ENCODE results near the gene NABP1. TPM values are rescaled to one million over a fixed set of nuclear protein-coding genes. Genes with fewer than 3 reads are reported as not detected.
"Not testable (repeated sequence)": the region's sequence is repeated elsewhere in the genome, so short reads cannot be mapped to it uniquely, and the experiment has no call there.

NABP1 gene, protein sequence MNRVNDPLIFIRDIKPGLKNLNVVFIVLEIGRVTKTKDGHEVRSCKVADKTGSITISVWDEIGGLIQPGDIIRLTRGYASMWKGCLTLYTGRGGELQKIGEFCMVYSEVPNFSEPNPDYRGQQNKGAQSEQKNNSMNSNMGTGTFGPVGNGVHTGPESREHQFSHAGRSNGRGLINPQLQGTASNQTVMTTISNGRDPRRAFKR
- 50.3 and 62.9 TPM in 2 replicates for total RNA-seq (2014; rRNA removed)
- polyA plus RNA-seq (2012) = 31.5 TPM

DNA sequence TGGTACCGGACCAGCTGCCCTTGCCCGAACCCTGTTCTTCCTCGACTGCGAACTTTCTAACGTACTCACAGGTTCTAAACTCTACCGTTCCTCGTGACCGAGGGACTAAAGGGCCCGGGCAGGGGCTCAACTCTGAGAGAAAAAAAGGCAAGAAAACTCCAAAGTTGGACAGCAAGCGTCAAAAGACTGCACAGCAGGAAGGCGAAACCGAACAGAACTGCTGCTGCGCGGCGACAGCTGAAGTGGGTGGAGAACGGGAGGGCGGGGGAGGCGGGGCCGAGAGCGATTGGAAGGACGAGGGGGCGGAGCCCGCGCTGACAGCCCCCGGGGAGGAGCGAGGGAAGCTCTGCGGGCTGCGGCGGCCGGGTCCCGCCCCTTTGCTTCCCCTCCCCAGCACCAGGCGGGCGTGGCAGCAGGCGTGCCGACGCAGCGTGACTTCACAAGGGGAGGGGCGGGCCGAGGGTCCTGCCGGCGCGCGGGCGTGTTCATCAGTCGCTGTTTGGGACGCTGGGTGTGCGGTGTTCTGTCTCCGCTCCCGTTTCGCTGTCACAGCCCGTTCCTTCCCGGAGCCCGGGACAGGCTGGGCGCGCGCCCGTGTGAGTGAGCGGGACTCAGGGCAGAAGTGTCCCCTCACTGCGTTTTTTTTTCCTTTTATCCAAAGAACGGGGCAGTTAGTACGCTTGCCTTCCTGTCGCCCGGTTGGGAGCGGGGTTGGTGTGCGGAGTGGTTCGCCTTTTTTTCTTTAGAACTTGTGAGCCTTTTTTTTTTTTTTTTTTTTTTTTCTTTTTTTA is at the start of gene NABP1:
Gene NABP1, plus strand, starts transcription at position 491 of the 791 bp plus-strand sequence. CDS start 479 bp downstream, outside the sequence.
- DNase-seq (ENCODE audit: low read depth) = peak; percentile 96

DNA sequence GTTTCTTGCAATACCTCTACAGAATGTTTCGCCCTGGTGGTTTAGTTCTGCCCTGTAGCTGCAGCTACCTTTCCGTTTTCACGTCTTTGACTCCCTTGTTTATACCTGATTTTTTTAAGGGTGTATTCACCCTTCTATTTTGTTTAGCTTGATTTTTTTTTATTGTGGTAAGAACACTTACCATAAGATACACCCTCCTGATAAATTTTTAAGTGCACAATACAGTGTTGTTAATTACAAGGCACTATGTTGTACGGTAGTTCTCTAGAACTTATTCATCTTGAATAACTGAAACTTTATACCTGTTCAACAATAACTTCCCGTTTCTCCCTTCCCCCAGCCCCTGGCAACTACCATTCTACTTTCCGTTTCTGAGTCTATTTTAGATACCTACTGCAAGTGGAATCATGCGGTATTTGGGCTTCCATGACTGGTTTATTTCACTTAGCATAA is 48.9 kb upstream of the NABP1 start:
- no peak for DNase-seq (ENCODE audit: low read depth)

DNA sequence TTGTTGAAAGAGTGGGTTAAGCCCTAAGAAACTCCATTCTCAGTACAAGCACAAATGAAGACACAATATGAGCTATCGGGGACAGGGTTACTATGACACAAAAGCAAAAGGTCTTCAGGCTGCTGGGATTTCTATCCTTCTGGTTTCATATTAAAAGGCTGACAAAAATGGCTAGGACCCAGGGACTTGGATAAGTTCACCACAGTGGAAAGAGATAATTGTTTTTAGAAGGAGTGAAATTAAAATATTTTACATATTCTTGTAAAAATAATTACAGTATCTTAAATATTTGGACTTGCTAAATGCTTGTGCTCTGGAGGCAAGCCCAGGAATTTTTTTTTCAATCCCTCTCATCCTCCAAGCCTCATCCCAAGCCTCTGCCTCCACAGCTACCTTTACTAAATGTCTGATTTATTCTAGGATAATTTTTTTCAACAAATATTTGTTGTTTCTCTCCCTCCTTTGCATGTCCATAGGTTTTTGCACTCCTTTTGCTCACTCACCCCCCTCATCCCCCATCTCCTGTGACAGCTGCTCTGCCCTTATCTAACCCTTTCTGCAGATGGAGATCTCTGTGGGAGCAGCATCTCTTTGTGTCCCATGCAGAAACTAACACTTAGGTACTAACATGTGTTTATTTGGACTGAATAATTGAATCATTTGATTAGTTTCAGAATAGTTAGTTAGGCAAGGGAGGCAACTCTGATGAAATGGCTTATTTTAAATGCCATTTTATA is 47.8 kb upstream of the NABP1 start:
- no peak for DNase-seq (ENCODE audit: low read depth)

DNA sequence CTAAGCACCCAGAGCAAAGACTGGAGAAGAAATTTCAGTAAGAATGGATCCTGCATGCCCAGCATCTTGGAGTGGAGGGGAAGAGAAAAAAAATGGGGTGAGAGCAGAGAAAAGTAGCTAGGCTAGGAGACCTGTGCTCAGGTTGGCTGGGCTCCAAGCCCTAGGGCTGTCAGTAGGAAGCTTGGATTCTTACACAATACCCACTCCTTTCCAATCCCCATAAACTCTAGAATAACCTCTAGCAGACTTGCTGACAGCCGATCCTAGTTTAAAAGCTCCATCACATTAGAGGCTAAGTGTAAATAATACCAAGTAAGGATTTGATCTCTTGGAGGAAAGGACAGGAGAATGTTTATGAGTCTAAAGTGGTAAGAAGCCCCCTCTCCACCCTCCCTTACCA is 46.2 kb upstream of the NABP1 start:
- no peak for DNase-seq (ENCODE audit: low read depth)

DNA sequence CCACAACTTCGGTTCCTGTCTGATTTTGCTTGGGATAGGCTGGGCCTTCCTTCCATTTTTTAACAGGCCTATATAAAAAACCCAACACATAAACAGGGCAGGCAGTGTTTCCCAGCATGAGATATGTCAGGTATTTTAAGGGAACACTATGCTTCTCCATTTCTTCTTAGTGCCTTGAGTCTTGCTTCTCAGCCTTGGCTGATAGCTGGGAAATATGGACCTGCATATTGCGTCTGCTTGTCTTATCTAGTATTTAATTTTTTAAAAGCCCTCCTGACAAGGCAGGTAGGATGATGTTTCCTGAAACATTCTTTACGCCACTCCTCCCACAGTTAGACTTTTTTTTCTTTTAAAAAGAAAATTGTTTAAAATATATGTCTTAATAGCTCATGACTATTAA is 45.5 kb upstream of the NABP1 start:
- DNase-seq (ENCODE audit: low read depth) = no peak

DNA sequence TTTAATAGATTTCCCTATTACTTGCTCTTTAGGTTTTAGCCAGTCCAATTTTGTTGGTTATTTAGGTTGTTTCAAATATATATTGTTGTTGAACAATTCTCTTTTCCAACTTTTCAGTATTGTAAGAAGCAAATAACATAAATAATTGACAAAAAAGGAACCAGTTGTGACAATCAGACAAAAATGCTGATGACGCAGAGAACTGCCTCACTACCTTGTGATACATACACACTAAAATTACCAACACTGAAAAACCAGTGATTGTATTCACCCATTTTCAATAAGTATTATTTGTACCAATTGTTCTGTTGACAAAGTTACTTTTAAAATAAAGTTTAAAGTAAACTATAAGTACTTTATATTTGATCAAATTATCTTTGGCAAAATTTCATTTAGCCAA is 43.1 kb upstream of the NABP1 start:
- DNase-seq (ENCODE audit: low read depth) = no peak

DNA sequence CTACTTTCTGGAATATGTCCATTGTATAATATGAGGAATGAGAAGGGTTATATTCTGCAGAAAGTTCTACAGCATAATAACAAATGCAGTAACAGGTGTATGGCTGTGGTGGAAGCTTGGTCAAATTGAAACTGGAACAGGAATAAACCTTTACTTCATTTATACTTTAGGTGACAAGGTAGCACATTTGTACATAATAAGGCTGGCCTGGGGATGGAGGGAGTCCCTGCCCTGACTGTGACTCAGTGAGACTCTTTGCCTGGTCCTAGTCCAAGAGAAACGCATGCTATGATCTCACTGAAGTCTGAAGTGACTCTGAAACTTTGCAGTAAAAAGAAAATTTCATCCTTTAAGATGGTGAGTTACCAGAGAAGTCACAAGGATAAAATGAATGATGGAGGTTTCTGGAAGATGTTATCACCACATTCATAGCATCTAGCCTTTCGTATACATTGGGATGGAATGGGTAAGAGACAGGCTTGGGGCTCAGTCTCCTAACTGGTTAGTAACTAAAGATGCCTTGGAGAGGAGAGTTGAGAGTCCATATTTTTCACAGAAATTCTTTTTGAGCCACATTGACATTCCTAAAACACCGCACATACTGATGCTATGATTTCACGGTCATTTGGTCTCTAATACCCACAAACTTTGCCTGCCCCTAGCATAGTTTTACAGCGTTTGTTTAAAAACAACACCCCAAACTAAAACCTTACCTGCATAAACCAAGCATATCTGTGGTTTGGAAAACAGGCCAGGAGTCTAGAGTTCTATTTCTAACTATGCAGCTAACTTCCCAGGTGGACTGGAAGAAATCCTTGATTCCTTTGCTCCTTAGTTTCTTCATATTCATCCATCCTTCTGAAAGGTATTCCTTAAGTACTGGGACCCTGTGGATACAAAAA is 42.4 kb upstream of the NABP1 start:
- peak; percentile 86 for DNase-seq (ENCODE audit: low read depth)

DNA sequence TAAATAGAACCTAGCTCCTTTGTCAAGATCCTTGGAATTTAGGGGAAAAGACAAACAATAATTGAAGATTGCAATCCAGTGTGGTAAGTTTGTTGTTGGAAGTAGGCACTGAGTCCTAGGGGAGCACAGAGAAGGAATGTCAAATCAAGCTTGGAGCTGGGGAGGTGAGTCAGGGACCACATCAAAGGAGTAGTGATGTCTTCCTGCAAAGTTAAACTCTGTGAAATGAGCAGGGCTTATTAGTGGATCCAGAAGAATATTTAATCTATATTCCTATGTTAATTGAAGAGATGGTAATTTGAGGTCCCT is 41.7 kb upstream of the NABP1 start:
- peak; percentile 91 for DNase-seq (ENCODE audit: low read depth)

DNA sequence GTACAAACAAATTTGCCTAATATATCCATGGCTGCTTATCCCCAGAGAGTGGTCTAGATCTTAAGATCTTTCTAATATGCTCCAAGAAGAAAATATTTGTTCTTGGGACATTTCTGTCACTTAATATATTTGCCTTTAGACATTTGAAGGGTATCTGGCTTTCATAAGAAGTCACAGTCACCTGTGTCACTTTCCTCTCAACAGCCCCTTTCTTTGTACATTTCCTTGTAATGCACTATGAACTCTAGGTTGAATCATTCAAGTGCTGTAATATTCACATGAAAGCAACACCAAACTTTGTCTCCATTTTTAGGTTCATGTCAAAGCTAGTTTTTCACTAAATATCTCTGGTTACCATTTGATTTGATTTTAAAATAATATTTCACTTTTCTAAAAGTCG is 41.4 kb upstream of the NABP1 start:
- no peak for DNase-seq (ENCODE audit: low read depth)

DNA sequence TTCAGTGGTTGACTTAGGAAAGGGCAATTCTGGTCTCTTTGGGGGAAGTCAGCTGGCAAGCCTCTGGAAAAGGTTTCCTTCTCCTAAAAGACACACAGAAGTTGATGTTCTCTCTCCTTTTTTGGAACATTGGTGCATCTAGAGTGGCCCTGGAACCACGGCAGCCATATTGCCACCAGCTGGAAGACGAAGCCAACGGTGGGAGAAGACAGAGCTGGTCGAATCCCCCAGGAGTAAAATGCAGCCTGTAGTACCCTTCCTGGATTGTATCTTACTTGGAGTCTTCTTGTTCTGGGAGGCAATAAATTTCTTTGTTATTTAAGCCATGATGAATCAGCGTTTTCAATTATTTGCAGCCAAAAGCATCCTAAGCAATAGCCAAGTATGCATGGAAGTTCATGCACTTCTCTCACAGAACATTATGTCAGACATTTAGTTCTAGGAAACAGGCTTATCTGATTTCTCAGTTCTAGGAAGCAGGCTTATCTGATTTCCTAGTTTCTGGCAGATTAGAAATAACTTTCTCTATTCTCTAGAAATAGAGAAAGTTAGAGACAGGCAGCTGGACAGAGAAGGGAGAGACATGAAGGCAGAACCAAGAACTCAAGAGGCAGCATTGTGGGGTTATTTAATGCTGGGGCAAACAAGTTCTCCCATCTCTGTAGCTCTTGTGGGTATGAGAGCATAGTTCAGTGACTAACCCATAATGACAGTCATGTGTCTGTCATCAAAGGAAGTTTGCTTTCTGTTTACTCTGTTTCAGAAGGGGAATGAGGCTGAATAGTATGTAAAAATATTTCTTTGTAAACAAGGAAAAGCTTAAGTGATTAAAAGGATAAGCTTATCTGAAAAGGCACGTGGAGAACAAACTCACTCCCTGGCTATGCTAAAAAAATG is 40.5 kb upstream of the NABP1 start:
- peak; percentile 86 for DNase-seq (ENCODE audit: low read depth)

DNA sequence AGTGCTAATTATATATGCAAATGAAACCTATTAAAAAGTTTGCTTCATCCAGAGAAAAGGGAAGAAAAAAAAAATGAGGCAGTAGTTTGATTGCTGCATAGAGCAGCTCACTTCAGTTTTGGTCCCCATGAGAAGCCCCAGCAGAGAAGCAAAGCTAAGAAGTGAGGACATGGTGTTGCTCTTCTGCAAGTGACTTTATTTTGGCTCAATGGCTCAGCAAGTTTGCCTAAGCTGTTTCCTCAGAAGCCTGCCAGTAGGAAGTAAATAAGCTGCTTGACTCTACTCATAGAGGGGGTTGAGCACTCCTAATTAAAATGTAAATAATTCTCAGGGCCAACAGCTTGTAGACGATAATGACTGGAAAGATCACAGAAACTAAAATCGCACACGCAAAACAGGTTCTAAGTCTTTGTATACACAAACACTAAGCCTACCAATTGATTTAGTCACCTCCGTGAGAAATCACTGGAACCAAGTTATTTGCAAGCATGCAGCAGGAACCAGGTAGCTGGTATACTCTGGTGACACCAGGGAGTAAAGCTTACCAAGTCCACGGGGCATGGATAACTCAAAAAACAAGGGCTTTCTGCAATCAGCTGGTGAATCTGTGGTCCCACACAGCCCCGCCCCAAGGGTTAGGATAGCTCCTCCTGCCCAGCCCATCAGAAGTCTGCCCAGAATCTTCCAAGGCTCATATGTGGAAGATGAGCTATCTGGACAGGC is 39.7 kb upstream of the NABP1 start:
- DNase-seq (ENCODE audit: low read depth) = peak; percentile 57

DNA sequence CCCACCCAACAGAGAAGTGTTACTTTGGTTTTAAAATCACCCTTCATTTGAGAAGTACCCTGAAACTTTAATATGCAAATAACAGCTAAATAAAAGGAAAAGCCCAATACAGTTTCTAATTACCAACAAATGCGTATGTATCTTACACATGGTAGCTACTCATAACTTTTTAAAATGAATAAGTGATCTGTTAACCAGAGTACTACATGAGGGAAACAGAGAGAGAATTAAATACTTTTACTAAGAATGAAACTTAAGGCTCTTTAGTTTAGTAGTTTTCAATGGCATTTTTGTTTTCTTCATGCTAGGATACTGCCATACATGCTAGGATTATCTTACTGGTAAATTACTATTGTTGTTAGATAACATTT is 39.1 kb upstream of the NABP1 start:
- no peak for DNase-seq (ENCODE audit: low read depth)

DNA sequence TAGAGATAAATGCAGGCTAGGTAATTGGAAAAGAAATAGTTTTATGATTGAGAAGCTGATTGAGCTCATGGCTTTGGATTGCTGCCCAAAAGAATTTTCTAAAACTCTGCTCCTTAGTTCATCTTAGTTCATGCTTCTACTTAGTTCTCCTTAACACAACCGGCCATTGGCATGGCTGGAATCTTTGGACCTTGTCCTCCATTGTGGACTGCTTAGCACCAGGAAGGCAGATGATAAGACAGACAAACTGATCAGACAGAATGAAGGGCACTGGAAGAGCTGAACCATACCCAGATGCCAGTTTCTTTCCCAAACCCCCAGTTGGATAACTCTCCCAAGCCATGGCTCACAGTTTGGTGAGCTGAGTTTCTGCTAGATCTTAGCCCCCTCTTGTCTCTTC is 36.3 kb upstream of the NABP1 start:
- no peak for DNase-seq (ENCODE audit: low read depth)

DNA sequence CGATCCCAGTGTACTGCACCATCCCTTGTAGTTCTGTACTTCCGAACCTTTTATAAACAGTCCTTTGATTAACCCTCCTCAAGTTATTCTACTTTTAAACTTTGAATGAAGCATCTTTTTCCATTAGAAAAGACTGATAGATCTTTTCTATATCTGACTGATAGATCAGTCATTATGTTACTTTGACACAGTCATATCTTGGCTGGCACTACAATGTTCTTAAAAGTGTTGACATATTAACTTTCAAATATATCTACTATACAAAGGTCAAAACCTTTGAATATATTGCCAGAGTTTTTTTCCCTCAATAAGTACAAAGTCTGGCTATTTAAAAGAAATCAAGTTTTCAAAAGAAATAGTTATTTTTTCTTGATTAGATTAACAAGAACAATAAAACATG is 35.4 kb upstream of the NABP1 start:
- no peak for DNase-seq (ENCODE audit: low read depth)

DNA sequence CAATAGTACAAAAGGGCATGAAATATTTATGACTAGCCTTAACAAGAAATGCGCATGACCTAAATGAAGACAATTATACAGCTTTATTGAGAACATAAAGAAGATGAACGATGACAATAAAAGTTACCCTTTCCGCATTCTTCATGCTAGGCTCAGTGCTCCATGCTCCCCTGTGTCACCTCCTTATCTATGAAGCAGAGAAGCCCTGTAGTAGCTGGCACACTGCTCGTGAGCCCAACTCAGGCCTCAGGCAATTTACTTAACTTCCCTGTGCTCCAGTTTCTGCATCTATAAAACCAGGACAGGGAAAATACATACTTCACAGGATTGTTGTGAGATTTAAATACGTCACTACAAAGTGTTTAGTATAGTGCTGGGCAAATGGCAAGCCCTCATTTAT is 34.5 kb upstream of the NABP1 start:
- DNase-seq (ENCODE audit: low read depth) = no peak

DNA sequence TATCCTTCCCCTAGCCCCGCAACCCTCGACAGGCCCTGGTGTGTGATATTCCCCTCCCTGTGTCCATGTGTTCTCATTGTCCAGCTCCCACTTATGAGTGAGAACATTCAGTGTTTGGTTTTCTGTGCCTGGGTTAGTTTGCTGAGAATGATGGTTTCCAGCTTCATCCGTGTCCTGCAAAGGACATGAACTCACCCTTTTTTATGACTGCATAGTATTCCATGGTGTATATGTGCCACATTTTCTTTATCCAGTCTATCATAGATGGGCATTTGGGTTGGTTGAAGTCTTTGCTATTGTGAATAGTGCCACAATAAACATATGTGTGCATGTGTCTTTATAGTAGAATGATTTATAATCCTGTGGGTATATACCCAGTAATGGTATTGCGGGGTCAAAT is 33.3 kb upstream of the NABP1 start:
- DNase-seq (ENCODE audit: low read depth) = not testable (repeated sequence)

DNA sequence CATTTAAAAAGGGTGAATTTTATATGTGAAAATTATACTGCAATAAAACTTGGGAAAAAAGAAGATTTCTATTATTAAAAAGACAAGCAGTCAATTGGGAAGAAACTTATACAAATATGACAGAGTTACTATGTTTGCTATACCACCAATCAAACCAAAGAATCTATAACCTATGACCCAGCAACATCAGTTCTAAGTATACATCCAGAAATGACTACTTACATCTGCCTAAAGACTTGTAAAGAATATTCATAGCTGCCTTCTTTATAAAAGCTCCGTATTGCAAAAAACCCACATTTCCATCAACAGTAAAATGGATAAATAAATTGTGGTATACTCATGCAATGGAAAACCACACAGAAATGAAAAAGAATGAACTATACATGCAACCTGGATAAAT is 32.9 kb upstream of the NABP1 start:
- no peak for DNase-seq (ENCODE audit: low read depth)

DNA sequence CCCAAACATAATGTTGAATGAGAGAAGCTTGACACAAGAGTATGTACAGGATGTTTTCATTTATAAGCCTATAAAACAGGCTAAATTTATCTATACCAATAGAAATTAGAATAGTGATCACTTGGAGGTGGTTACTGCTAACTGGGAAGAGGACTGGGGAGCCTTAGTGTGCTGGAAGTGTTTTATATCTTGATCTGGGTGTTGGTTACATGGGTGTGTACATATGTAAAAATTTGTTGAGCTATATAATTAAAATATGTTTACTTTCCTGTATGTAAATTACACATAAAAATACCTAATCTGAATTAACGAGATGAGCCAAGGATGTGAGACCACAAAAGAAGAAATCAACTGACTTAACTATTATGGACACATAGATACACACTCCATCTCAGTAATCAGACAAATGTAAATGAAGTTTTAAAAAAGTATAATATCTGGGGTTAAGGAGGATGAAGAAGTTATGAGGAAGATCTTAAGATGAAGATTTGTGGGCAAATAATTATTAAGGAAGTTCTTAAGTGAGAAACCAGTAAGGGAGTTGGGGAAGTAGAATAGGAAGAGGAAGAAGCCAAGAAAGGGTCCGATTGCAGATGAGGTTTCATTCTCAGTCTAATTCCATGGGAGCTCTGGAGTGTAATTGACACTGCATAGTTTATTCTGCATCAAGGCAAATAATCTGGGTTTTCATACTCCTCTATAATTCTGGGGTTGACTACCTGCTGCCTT is 32.3 kb upstream of the NABP1 start:
- DNase-seq (ENCODE audit: low read depth) = no peak

DNA sequence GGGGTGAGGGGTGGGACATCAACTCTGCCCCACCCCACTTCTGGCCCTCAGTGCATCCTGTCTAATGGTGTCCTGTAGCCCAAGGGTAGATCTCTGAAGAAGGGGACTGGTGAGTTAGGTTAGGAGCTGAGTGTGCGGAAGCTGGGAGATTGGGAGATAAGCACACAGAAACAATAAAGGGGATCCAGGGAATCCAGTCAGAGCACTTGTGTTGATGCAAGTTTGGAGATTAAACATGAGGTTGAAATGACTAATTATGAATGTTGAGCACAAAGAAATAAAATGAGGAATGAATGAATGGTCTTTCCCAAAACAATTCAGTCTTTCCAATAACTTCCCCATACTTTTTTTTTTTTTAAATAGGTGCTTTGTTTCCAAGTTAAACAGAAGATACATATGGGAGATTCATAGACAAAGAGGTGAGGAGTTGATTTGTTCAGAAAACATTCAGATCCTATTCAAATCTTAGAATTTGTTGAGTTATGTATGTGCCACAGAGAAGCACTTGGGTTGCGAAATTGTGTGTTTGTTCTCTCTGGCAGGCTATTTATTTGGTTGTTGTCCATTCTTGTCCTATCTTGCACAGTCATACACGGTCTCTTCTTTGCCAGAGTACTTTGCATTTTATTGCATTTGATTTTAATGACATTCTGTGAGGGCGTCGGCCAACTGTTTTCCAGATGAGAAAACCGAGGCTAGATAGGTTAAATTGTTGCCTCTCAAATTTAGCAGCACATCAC is 31.6 kb upstream of the NABP1 start:
- no peak for DNase-seq (ENCODE audit: low read depth)
